BLaER1 treated with 17β-estradiol and CSF1 and Interleukin-3, amounts not matched to agents 10 nM and 100 nM (cell line): ENCODE data around the gene SLAIN1.
A peak's percentile ranks its signal among the peaks of the same experiment; 100 is the strongest.

ENCODE experiments used
- H3K27ac ChIP-seq, 11 experiments: shearing (Covaris generic); formaldehyde crosslinking; 2 replicates each; pipeline ENCODE4 v1.8.1; 2022
- H3K27me3 ChIP-seq, 11 experiments: shearing (Covaris generic); formaldehyde crosslinking; 2 replicates each; pipeline ENCODE4 v1.8.1; 2022
- H3K36me3 ChIP-seq, 11 experiments: shearing (Covaris generic); formaldehyde crosslinking; 2 replicates each; pipeline ENCODE4 v1.8.1; 2022
- H3K4me1 ChIP-seq, 10 experiments: shearing (Covaris generic); formaldehyde crosslinking; 2 replicates each; pipeline ENCODE4 v1.8.1; 2022
- H3K4me2 ChIP-seq, 11 experiments: shearing (Covaris generic); formaldehyde crosslinking; 2 replicates each; pipeline ENCODE4 v1.8.1; 2022
- H3K4me3 ChIP-seq, 10 experiments: shearing (Covaris generic); formaldehyde crosslinking; 2 replicates each; pipeline ENCODE4 v1.8.1; 2022
- H3K9ac ChIP-seq, 11 experiments: shearing (Covaris generic); formaldehyde crosslinking; 2 replicates each; pipeline ENCODE4 v1.8.1; 2022
- H3K9me3 ChIP-seq, 11 experiments: shearing (Covaris generic); formaldehyde crosslinking; replicated peaks in 1 of 11; 2 replicates each; pipeline ENCODE4 v1.8.1; 2022
- H4K20me1 ChIP-seq, 11 experiments: shearing (Covaris generic); formaldehyde crosslinking; 2 replicates each; pipeline ENCODE4 v1.8.1; 2022
- Cebpa-rat ChIP-seq, 11 experiments: shearing (Covaris generic); IDR thresholded peaks; 2 replicates each; pipeline ENCODE4 v1.8.1; 2022

Gene SLAIN1

DNA sequence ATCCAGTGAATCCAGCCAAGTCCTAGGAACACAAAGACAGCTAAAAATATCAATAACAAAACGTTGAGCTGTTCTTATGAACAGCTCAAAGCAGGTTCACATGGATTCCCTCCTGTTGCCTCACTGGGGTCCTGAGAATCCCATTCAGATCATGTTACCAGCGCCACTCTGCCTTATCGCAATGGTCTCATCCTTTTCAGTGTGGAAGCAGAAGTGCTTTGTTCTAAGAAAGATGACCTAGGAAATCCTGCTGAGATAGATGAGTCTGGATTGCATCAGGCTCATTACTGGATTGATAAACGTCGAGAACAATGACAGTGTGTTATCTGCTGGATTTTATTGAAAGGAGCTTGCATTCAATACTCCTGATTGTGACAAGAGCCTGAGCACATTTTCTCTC, 87.0 kb downstream of the SLAIN1 start:
- TF ChIP-seq Cebpa-rat (IDR thresholded peaks at IDR 0.05), result no peak
- Histone ChIP-seq H3K4me3 (no peak overlapping the region), H3K9me3 (peaks cover 0 to 8% (median 5%) of the 10 kb centered on the region in 11 experiments; a peak in 5 of 22 replicates), H3K4me1 (peaks cover 4 to 28% (median 13%) of the 10 kb centered on the region in 10 experiments; a peak in 17 of 20 replicates), H3K4me2 (no peak overlapping the region), H4K20me1 (no peaks in the 10 kb centered on the region), H3K36me3 (no peaks in the 10 kb centered on the region), H3K27ac (no peak overlapping the region), H3K9ac (no peak overlapping the region), H3K27me3 (no peaks in the 10 kb centered on the region)

DNA sequence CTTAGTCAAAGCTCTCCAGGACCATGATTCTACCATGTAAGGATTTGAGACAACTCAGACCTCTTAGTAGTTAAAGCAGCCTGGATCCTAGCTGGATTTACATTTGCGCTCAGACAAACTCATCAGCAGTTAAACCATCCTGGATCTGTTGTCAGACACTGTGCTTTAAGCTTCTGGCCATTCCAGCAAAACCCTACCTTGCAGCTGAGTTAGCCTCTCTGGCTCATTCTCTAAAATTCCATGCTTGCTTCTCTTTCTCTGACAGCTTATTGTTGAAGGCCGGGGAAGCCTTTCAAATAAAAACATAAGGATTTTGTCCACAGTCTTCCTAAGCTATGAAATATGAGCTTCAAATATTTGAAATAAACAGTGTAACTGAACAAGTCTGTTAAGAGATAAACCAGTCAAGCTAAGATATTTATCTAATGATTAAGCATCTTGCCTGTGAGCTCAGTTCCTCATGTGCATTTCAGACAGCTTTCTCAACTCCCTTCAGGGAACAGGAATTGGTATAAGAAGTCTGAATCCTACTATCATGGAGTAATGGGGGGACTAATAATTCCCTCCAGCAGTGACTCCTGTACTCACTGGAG, 89.3 kb downstream of the SLAIN1 start:
- no peaks in the 10 kb centered on the region for H3K27me3 ChIP-seq
- H3K4me2 ChIP-seq, result peak overlapping the region in 1 of 11 experiments; percentile 42; a peak in 2 of 22 replicates
- TF ChIP-seq Cebpa-rat (IDR thresholded peaks at IDR 0.05), result no peak
- no peak overlapping the region for H3K4me3 ChIP-seq
- H3K9ac ChIP-seq, result no peak overlapping the region
- H3K4me1 ChIP-seq, result peaks cover 0 to 25% (median 6%) of the 10 kb centered on the region in 10 experiments; a peak in 11 of 20 replicates
- H4K20me1 ChIP-seq, result no peaks in the 10 kb centered on the region
- H3K9me3 ChIP-seq, result peaks cover 18 to 27% (median 24%) of the 10 kb centered on the region in 11 experiments
- H3K27ac ChIP-seq, result no peak overlapping the region
- H3K36me3 ChIP-seq, result peaks cover 0 to 13% (median 0%) of the 10 kb centered on the region in 11 experiments; a peak in 2 of 22 replicates

DNA sequence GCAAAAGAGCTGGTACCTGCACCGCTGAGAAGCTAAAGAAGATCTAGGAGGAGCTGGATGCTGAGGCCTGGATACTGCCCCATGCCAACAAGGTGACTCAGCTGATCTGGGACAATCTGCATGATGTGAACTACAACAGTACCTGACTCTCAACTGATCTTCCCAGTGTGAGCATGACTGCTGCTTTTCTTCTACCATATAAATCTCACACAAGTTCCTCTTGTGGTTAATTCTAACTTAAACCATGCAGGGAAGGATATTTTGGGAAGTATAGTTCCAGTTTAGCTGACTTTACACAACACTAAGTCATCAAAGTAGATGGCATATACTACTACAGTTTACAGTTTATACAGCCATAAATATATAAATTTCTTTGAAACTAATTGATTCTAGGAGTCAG, 91.9 kb downstream of the SLAIN1 start:
- Histone ChIP-seq H3K9me3 (peaks cover 33 to 42% (median 37%) of the 10 kb centered on the region in 11 experiments), H3K36me3 (peaks cover 0 to 13% (median 0%) of the 10 kb centered on the region in 11 experiments; a peak in 2 of 22 replicates), H3K4me3 (no peak overlapping the region), H3K4me1 (peaks cover 0 to 25% (median 6%) of the 10 kb centered on the region in 10 experiments; a peak in 11 of 20 replicates), H4K20me1 (no peaks in the 10 kb centered on the region), H3K27ac (no peak overlapping the region; a peak in 1 of 22 replicates), H3K9ac (no peak overlapping the region), H3K27me3 (no peaks in the 10 kb centered on the region), H3K4me2 (peak overlapping the region in 4 of 11 experiments; percentile 22 to 89 (median 67); a peak in 8 of 22 replicates)
- no peak for TF ChIP-seq Cebpa-rat (IDR thresholded peaks at IDR 0.05)

DNA sequence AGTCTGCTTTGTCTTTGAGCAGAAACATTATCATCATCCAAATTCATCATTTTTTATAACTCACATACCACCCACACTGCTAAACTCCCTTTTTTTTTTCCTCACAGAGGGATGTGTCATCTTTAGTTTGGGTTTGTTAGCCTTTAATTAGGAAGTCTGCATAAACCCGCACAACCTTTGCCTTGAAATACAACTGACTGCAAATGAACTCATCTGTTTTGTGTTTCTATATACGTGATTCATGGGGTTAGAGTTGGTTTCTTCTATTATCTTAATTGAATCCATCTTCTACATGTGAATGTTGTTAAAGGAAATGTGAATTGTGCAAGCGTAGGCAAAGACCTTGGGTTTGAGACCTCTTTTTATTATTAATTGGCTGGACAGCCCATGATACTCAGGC, 102.7 kb downstream of the SLAIN1 start:
- Histone ChIP-seq H3K9ac (no peak overlapping the region), H3K27ac (no peak overlapping the region), H3K9me3 (no peaks in the 10 kb centered on the region), H3K4me2 (no peak overlapping the region), H3K27me3 (no peaks in the 10 kb centered on the region), H4K20me1 (no peaks in the 10 kb centered on the region), H3K36me3 (no peaks in the 10 kb centered on the region), H3K4me3 (no peak overlapping the region), H3K4me1 (no peaks in the 10 kb centered on the region)
- TF ChIP-seq Cebpa-rat (IDR thresholded peaks at IDR 0.05), result no peak

DNA sequence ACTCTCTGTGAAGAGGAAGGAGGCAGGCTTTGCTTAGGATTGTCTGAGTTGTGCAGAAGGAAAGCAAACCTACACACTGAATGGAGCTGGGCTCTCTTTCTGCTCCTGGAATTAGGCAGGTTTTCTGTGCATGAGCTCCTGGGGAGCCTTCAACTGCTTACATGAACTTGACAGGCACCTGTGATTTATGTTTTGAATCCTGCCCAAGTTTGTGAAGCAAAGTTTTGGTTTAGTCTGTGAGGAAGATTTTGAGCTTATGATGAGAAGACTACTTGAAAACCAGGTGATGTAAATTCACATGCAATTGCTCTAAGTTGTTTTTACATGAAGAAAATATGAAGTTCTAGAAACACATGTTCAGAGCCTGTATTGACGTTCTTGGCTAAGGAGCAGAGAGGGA, 109.0 kb downstream of the SLAIN1 start:
- Histone ChIP-seq H3K36me3 (no peaks in the 10 kb centered on the region), H3K4me3 (no peak overlapping the region), H3K9ac (no peak overlapping the region), H4K20me1 (no peaks in the 10 kb centered on the region), H3K4me1 (peaks cover 0 to 11% (median 0%) of the 10 kb centered on the region in 10 experiments; a peak in 4 of 20 replicates), H3K27me3 (no peaks in the 10 kb centered on the region), H3K4me2 (no peak overlapping the region), H3K27ac (no peak overlapping the region), H3K9me3 (no peaks in the 10 kb centered on the region)
- TF ChIP-seq Cebpa-rat (IDR thresholded peaks at IDR 0.05), result no peak

DNA sequence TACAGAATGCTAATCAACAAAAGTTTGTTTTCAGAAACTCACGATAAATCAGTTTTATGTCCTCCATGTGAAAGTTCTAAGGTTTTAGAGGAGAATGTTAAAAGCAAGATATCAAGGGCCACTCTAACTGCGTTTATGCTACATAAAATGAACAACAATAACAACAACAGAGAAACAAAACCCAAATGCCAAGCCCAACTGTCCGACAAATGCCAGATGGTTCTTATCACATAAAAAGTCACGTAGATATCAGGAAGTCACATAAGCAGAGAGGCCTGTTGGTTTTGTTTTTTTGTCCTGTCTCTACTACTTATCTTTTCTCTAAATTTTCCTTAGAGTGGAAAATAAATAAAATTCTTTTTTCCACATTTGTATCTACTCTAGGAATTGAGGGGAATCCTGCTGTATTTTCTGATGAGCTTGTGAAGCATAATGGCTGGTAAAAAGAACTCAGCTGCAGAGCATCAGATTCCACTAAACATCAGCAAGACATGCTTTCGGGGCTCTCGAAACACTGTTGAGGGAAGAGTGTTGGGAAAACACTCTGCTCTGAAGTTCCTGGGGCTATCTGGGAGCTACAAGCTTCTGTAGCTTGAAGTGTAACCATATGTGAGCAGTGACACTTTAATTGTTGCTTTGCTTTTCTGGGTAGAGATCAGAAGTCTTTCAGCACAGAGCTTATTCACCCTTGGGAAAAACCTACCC, 110.1 kb downstream of the SLAIN1 start:
- Histone ChIP-seq H3K9me3 (no peaks in the 10 kb centered on the region), H3K9ac (no peak overlapping the region), H3K4me2 (no peak overlapping the region), H3K4me3 (no peak overlapping the region), H3K27ac (no peak overlapping the region), H3K4me1 (peaks cover 0 to 18% (median 0%) of the 10 kb centered on the region in 10 experiments; a peak in 4 of 20 replicates), H3K27me3 (no peaks in the 10 kb centered on the region), H4K20me1 (no peaks in the 10 kb centered on the region), H3K36me3 (no peaks in the 10 kb centered on the region)
- TF ChIP-seq Cebpa-rat (IDR thresholded peaks at IDR 0.05), result no peak

DNA sequence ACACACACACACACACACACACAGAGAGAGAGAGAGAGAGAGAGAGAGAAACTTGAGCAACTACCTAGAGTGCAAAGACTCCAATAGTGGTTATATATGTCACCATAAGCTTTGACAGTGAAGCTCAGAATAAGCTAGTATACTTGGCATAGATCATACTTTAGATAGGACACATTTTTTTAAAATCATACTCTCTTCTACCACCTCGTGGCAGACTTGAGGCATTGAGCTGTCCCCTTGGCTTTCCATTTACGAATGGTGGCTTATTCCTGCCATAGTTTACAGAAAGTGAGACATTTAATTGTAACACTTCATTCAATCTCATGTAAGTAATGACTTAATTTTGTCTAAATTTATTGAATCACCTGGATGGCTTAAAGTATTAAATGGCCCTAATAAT, 112.9 kb downstream of the SLAIN1 start:
- Histone ChIP-seq H4K20me1 (no peaks in the 10 kb centered on the region), H3K27ac (no peak overlapping the region), H3K36me3 (no peaks in the 10 kb centered on the region), H3K27me3 (no peaks in the 10 kb centered on the region), H3K4me1 (peaks cover 0 to 18% (median 0%) of the 10 kb centered on the region in 10 experiments; a peak in 4 of 20 replicates), H3K4me3 (no peak overlapping the region), H3K4me2 (no peak overlapping the region), H3K9me3 (no peaks in the 10 kb centered on the region), H3K9ac (no peak overlapping the region)
- TF ChIP-seq Cebpa-rat (IDR thresholded peaks at IDR 0.05), result no peak

DNA sequence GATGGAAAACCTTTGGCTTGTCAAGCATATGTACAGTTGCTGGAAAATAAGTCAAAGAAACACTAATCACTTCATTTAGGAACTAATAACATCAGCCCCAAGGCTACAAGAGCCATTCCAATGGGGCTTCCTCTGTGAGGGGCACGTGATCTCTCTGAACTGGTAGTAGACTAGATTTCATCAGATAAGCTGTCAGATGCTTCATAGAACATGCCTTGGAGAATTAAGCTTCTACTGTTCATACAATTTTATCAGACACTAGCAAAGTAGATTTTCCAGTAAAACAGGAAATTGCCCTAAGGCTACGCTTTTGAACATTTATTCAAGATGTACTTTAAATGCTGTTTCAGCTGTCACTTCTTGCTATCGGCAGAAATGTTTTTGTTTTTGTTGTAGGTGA, 113.4 kb downstream of the SLAIN1 start:
- no peaks in the 10 kb centered on the region for H3K36me3 ChIP-seq
- no peaks in the 10 kb centered on the region for H3K27me3 ChIP-seq
- H4K20me1 ChIP-seq, result no peaks in the 10 kb centered on the region
- peak overlapping the region in 2 of 11 experiments; percentile 6 to 34; a peak in 2 of 22 replicates for H3K4me2 ChIP-seq
- no peak overlapping the region for H3K27ac ChIP-seq
- no peak overlapping the region for H3K4me3 ChIP-seq
- no peak for TF ChIP-seq Cebpa-rat (IDR thresholded peaks at IDR 0.05)
- H3K4me1 ChIP-seq, result peaks cover 0 to 22% (median 0%) of the 10 kb centered on the region in 10 experiments; a peak in 4 of 20 replicates
- no peaks in the 10 kb centered on the region for H3K9me3 ChIP-seq
- no peak overlapping the region for H3K9ac ChIP-seq

DNA sequence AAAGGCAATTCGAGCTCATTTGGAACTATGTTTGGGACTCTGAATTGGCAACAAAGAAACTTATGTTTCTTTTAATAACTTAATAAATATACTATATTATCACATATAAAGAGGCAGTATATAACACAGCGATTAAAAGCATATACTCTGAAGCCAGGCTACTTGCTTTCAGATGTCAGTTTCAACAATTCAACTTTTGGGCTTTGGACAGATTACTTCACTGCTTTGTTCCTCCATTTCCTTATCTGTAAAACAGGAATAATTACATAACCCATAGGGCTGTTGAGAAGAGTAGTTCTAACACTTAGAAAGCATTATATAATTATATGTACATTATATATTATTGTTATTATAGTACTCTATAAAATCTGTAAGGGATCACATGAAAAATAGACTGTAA, 113.9 kb downstream of the SLAIN1 start:
- H3K4me2 ChIP-seq, result peak overlapping the region in 1 of 11 experiments; percentile 6; a peak in 1 of 22 replicates
- no peak for TF ChIP-seq Cebpa-rat (IDR thresholded peaks at IDR 0.05)
- no peaks in the 10 kb centered on the region for H3K27me3 ChIP-seq
- no peak overlapping the region for H3K9ac ChIP-seq
- no peak overlapping the region for H3K4me3 ChIP-seq
- peaks cover 0 to 27% (median 0%) of the 10 kb centered on the region in 10 experiments; a peak in 4 of 20 replicates for H3K4me1 ChIP-seq
- no peaks in the 10 kb centered on the region for H4K20me1 ChIP-seq
- H3K36me3 ChIP-seq, result no peaks in the 10 kb centered on the region
- no peak overlapping the region for H3K27ac ChIP-seq
- H3K9me3 ChIP-seq, result no peaks in the 10 kb centered on the region
